H9 (cell line): ENCODE data around the gene ZNF521. TPM values are rescaled to one million over a fixed set of nuclear protein-coding genes. Genes with fewer than 3 reads are reported as not detected.

Experiments
- DNase-seq: peaks from one replicate; pipeline ENCODE4 v3.0.0-alpha.2; 2017
- H2AFZ ChIP-seq: one replicate; pipeline ENCODE4 v1.6.1; 2013; ENCODE audit warnings: mild to moderate bottlenecking, low read length, control low read depth, moderate library complexity
- H2AK5ac ChIP-seq: 2 replicates; pipeline ENCODE4 v1.6.1; 2013; ENCODE audit warnings: low read length, control low read depth, mixed read lengths; ENCODE audit not compliant: insufficient read length
- H2BK120ac ChIP-seq: one replicate; pipeline ENCODE4 v1.6.1; 2013; ENCODE audit warnings: low read depth, mild to moderate bottlenecking, low read length, control low read depth, inconsistent platforms; ENCODE audit not compliant: poor library complexity, severe bottlenecking
- H2BK12ac ChIP-seq: 2 replicates; pipeline ENCODE4 v1.6.1; 2013; ENCODE audit warnings: low read length, control low read depth, mixed read lengths, low read depth; ENCODE audit not compliant: insufficient read length
- H2BK15ac ChIP-seq: 2 replicates; pipeline ENCODE4 v1.6.1; 2013; ENCODE audit warnings: low read depth, low read length, control low read depth
- H2BK20ac ChIP-seq: one replicate; pipeline ENCODE4 v1.6.1; 2013; ENCODE audit warnings: low read depth, mild to moderate bottlenecking, low read length, control low read depth, inconsistent platforms; ENCODE audit not compliant: poor library complexity, severe bottlenecking
- H2BK5ac ChIP-seq: 2 replicates; pipeline ENCODE4 v1.6.1; 2013; ENCODE audit warnings: low read length, control low read depth, mixed read lengths; ENCODE audit not compliant: insufficient read length
- H3K14ac ChIP-seq: 2 replicates; pipeline ENCODE4 v1.6.1; 2013; ENCODE audit warnings: low read length, control low read depth; ENCODE audit not compliant: insufficient read depth
- H3K18ac ChIP-seq: 2 replicates; pipeline ENCODE4 v1.6.1; 2013; ENCODE audit warnings: low read depth, mild to moderate bottlenecking, mixed read lengths, low read length, control low read depth; ENCODE audit not compliant: insufficient read length
- H3K23ac ChIP-seq: 2 replicates; pipeline ENCODE4 v1.6.1; 2013; ENCODE audit warnings: low read length, control low read depth, mixed read lengths, low read depth; ENCODE audit not compliant: insufficient read length
- H3K23me2 ChIP-seq: 2 replicates; pipeline ENCODE4 v1.6.1; 2013; ENCODE audit warnings: low read depth, mild to moderate bottlenecking, mixed read lengths, low read length, control low read depth; ENCODE audit not compliant: insufficient read length, poor library complexity, severe bottlenecking
- H3K27ac ChIP-seq: 2 replicates; pipeline ENCODE4 v1.5.1; 2013; ENCODE audit warnings: low read length, control low read depth, mixed read lengths, low read depth; ENCODE audit not compliant: insufficient read length
- H3K27me3 ChIP-seq: 2 replicates; pipeline ENCODE4 v1.6.1; 2013; ENCODE audit warnings: low read length, control low read depth, inconsistent platforms; ENCODE audit not compliant: insufficient read depth
- H3K4ac ChIP-seq: 2 replicates; pipeline ENCODE4 v1.6.1; 2013; ENCODE audit warnings: low read depth, mild to moderate bottlenecking, control low read depth, inconsistent platforms, low read length, moderate library complexity
- H3K4me1 ChIP-seq: 2 replicates; pipeline ENCODE4 v1.6.1; 2013; ENCODE audit warnings: low read length, control low read depth, inconsistent platforms; ENCODE audit not compliant: insufficient read depth
- H3K4me2 ChIP-seq: 2 replicates; pipeline ENCODE4 v1.6.1; 2013; ENCODE audit warnings: low read length, control low read depth, mixed read lengths; ENCODE audit not compliant: insufficient read length, insufficient read depth
- H3K56ac ChIP-seq: 2 replicates; pipeline ENCODE4 v1.6.1; 2013; ENCODE audit warnings: low read depth, mild to moderate bottlenecking, mixed read lengths, low read length, control low read depth; ENCODE audit not compliant: insufficient read length
- H3K79me1 ChIP-seq: 2 replicates; pipeline ENCODE4 v1.6.1; 2013; ENCODE audit warnings: low read depth, mild to moderate bottlenecking, moderate library complexity, low read length, control low read depth, inconsistent platforms; ENCODE audit not compliant: insufficient read depth, poor library complexity, severe bottlenecking
- H3K79me2 ChIP-seq: 2 replicates; pipeline ENCODE4 v1.6.1; 2013; ENCODE audit warnings: low read length, control low read depth, inconsistent platforms; ENCODE audit not compliant: insufficient read depth
- H3K9ac ChIP-seq: 2 replicates; pipeline ENCODE4 v1.6.1; 2013; ENCODE audit warnings: low read length, control low read depth, mixed read lengths; ENCODE audit not compliant: insufficient read length; ENCODE audit errors: extremely low read depth
- H3K9me3 ChIP-seq: one replicate; pipeline ENCODE4 v1.6.1; 2013; ENCODE audit warnings: low read depth, low read length, inconsistent platforms; ENCODE audit not compliant: control insufficient read depth
- H3T11ph ChIP-seq: one replicate; pipeline ENCODE4 v1.6.1; 2013; ENCODE audit warnings: mild to moderate bottlenecking, low read length, control low read depth, inconsistent platforms
- H4K20me1 ChIP-seq: one replicate; pipeline ENCODE4 v1.6.1; 2013; ENCODE audit not compliant: control insufficient read depth, insufficient read length, insufficient read depth
- H4K5ac ChIP-seq: 2 replicates; pipeline ENCODE4 v1.6.1; 2013; ENCODE audit warnings: low read depth, mild to moderate bottlenecking, mixed read lengths, low read length, control low read depth; ENCODE audit not compliant: insufficient read length
- H4K8ac ChIP-seq: replicated peaks from 2 replicates; pipeline ENCODE4 v1.6.1; 2013; ENCODE audit warnings: low read length, control low read depth, mixed read lengths, low read depth; ENCODE audit not compliant: insufficient read length
- H4K91ac ChIP-seq: 2 replicates; pipeline ENCODE4 v1.6.1; 2013; ENCODE audit warnings: low read depth, mild to moderate bottlenecking, moderate library complexity, mixed read lengths, low read length, control low read depth; ENCODE audit not compliant: insufficient read length
- H3K27ac Mint-ChIP-seq, 3 experiments: 2 replicates in 2 of 3; 3 replicates in 1 of 3; pipeline ENCODE4 v1.8.0; 2020 to 2021; ENCODE audit warnings: mixed read lengths in 3 of 3, mild to moderate bottlenecking in 1 of 3, moderate library complexity in 1 of 3
- H3K27me3 Mint-ChIP-seq: 2 replicates; pipeline ENCODE4 v1.8.0; 2021; ENCODE audit warnings: low read depth, mild to moderate bottlenecking, moderate library complexity, mixed read lengths
- H3K36me3 Mint-ChIP-seq, 3 experiments: 2 replicates in 2 of 3; 3 replicates in 1 of 3; pipeline ENCODE4 v1.8.0; 2020 to 2021; ENCODE audit warnings: low read depth in 3 of 3, mixed read lengths in 3 of 3; ENCODE audit not compliant: insufficient read depth in 1 of 3
- H3K4me1 Mint-ChIP-seq, 2 experiments: 2 replicates each; pipeline ENCODE4 v1.8.0; 2020; ENCODE audit warnings: mixed read lengths in 2 of 2
- H3K4me3 Mint-ChIP-seq, 2 experiments: 2 replicates in 1 of 2; 3 replicates in 1 of 2; pipeline ENCODE4 v1.8.0; 2020 to 2021; ENCODE audit warnings: mild to moderate bottlenecking in 2 of 2, mixed read lengths in 2 of 2, moderate library complexity in 1 of 2
- H3K9me3 Mint-ChIP-seq, 2 experiments: 2 replicates in 1 of 2; 3 replicates in 1 of 2; pipeline ENCODE4 v1.8.0; 2020; ENCODE audit warnings: mild to moderate bottlenecking in 2 of 2, mixed read lengths in 2 of 2, moderate library complexity in 1 of 2
- CTCF ChIP-seq: fragments of 200-600 bp; sonication (generic); conservative IDR thresholded peaks from 3 replicates; pipeline ENCODE4 v1.8.0; 2021; ENCODE audit warnings: antibody characterized with exemption, mild to moderate bottlenecking
- WGBS: extraction: QIAGEN DNeasy Blood & Tissue Kit; methylation state at CpG from one replicate; pipeline ENCODE4 v1.1.7; 2013; ENCODE audit warnings: missing lambda C conversion rate, low lambda C conversion rate, mixed read lengths; ENCODE audit not compliant: insufficient read length; ENCODE audit errors: extremely low coverage; 5-methylcytosine and 5-hydroxymethylcytosine counted together
- total RNA-seq: library from RNA; stranded (reverse); gene quantifications from 2 replicates; pipeline ENCODE4 v1.2.1, GENCODE V29; 2021

ZNF521 gene
- total RNA-seq, 1 experiment from 2014 or later: 3.3 TPM

GRCh38 chr18:25352629-25353005, 651 bp upstream of the ZNF521 start:
- WGBS: no CpG with 5 or more reads among the region's 6 CpGs

More at GRCh38 chr18:25352629-25353005, 651 bp upstream of the ZNF521 start:
- H4K20me1 ChIP-seq: no peaks in the 10 kb centered on the region
- no peak overlapping the region for H3K9ac ChIP-seq
- no peak for DNase-seq
- no peak overlapping the region for H2AK5ac ChIP-seq
- no peak for TF ChIP-seq CTCF
- no peaks in the 10 kb centered on the region for H3K9me3 ChIP-seq
- H3K4me1 ChIP-seq: peaks cover 2% of the 10 kb centered on the region; the same call in 1 of the 2 replicates
- no peak overlapping the region for H2BK15ac ChIP-seq
- no peak overlapping the region for H3K14ac ChIP-seq
- no peak overlapping the region for H4K5ac ChIP-seq
- H3K23ac ChIP-seq: no peak overlapping the region
- no peak overlapping the region for H3K56ac ChIP-seq
- peak overlapping the region; percentile 70 to 85 for H3K4me3 Mint-ChIP-seq
- H4K8ac ChIP-seq: no peak overlapping the region
- no peak overlapping the region for H2BK5ac ChIP-seq
- no peaks in the 10 kb centered on the region for H3K79me1 ChIP-seq
- H3K79me2 ChIP-seq: no peaks in the 10 kb centered on the region
- H2BK20ac ChIP-seq: no peak overlapping the region
- no peak overlapping the region for H3K27ac Mint-ChIP-seq
- H3K9me3 Mint-ChIP-seq: no peaks in the 10 kb centered on the region; a peak in 1 of 5 replicates
- no peak overlapping the region for H2AFZ ChIP-seq
- H3K4ac ChIP-seq: no peak overlapping the region
- H3K4me1 Mint-ChIP-seq: peaks cover 12 to 16% of the 10 kb centered on the region in 2 experiments
- H3K23me2 ChIP-seq: peaks cover 11% of the 10 kb centered on the region
- H2BK120ac ChIP-seq: no peak overlapping the region
- H3K27me3 Mint-ChIP-seq: peaks cover 67% of the 10 kb centered on the region
- peak overlapping the region; percentile 31 for H3K4me2 ChIP-seq
- no peaks in the 10 kb centered on the region; a peak in 1 of 7 replicates for H3K36me3 Mint-ChIP-seq
- no peak overlapping the region for H2BK12ac ChIP-seq
- no peak overlapping the region for H4K91ac ChIP-seq
- H3T11ph ChIP-seq: no peak overlapping the region
- no peak overlapping the region for H3K27ac ChIP-seq
- no peak overlapping the region for H3K18ac ChIP-seq
- H3K27me3 ChIP-seq: peaks cover 10% of the 10 kb centered on the region
